GM10248 (cell line): ENCODE measurements around the gene TPTE.
"Not testable (repeated sequence)": the region's sequence is repeated elsewhere in the genome, so short reads cannot be mapped to it uniquely, and the experiment has no call there.

Experiments
- CTCF ChIA-PET: fragments of 300-600 bp; sonication (Branson Sonifier 250); formaldehyde crosslinking; extraction: SDS; loops from one replicate; lab custom pipeline; 2021; ENCODE audit warnings: antibody characterized with exemption; lab: Yijun Ruan, JAX
- POLR2A ChIA-PET: fragments of 350-650 bp; sonication (Branson Sonifier 250); formaldehyde crosslinking; extraction: SDS; loops from one replicate; lab custom pipeline; 2020; ENCODE audit warnings: antibody characterized with exemption; lab: Yijun Ruan, JAX
- DNase-seq: peaks from one replicate; pipeline ENCODE4 v3.0.0; 2012; ENCODE audit errors: extremely low spot score
- CTCF ChIP-seq: IDR thresholded peaks from 2 replicates; pipeline ENCODE4 v1.5.1; 2012; ENCODE audit warnings: mild to moderate bottlenecking, low read depth; ENCODE audit errors: extremely low read depth, missing control alignments, control extremely low read depth

The TPTE gene

GRCh38 chr21:10574531-10575310, 53.3 kb downstream of the TPTE start:
- CTCF ChIA-PET, POLR2A ChIA-PET, DNase-seq: not testable (repeated sequence)

- CTCF ChIA-PET, result no interaction called here
- POLR2A ChIA-PET, result no interaction called here
- no peak for TF ChIP-seq CTCF
- DNase-seq, result no peak
Measured at GRCh38 chr21:10575311-10575667, 53.9 kb downstream of the TPTE start.

- DNase-seq, CTCF ChIA-PET, POLR2A ChIA-PET: not testable (repeated sequence)
Measured at GRCh38 chr21:10578910-10579309, 57.5 kb downstream of the TPTE start.

DNA sequence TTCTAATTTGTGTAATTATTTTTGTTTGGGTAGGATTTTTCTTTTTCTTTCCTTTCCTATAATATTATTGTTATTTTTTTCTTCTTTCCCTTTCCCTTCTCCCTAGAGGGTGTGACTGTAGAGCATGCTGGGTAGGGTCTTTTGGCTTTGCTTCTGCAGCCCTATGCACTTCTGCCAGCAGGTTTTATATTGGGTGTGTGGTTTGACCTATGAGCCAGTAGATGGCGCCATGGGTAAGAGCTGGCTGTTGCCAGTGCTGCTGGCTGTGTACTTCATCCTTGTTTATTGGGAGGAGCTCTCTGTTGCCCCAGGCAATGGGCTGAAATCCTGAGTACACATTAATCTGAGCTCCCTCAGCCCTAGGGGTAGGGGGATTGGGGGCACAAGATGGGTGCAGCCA, 67.7 kb downstream of the TPTE start:
- DNase-seq, POLR2A ChIA-PET, CTCF ChIA-PET: not testable (repeated sequence)

DNA sequence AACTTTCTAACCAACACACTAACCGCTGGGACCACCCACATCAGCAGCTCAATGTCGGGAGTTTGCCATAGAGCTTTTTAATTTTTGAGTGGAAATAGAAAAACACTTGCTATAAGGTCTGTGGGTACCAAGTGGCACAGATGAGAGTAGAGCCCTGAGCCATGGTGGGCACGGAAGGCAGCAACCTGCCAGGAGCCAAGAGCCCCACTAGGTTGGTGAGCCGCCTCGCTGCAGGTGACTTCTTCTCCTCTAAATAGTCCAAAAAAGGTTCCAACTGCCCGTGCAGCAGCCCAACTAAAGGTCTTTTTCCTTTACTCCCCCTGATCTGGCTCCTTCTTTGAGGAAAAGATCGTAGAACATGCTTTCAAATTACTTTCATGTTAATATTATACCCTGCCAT, 85.7 kb downstream of the TPTE start:
- DNase-seq, POLR2A ChIA-PET, CTCF ChIA-PET: not testable (repeated sequence)

- DNase-seq, CTCF ChIA-PET, POLR2A ChIA-PET: not testable (repeated sequence)
Measured at GRCh38 chr21:10614285-10614684, 92.9 kb downstream of the TPTE start.

- POLR2A ChIA-PET, CTCF ChIA-PET, DNase-seq: not testable (repeated sequence)
Measured at GRCh38 chr21:10616061-10616460, 94.7 kb downstream of the TPTE start.

DNA sequence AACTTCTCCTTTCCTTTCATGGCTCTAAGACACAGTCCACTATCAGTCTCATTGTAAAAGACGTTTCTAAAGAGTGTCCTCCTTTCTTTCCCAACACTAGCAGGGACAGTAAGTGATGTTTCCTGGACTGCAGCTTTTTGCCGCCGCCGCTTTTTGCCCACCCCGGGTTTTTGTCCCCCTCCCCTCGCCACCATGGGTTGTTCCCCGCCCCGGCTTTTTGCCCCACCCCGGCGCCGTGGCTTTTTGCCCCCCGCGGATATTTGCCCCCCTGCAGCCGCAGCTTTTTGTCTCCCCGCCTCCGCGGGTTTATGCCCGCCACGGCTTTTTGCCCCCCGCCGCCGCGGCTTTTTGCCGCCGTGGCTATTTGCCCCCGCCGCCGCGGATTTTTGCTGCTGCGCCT, 95.2 kb downstream of the TPTE start:
- ChIA-PET POLR2A (no interaction called here), CTCF (no interaction called here)
- no peak for TF ChIP-seq CTCF
- no peak for DNase-seq

GRCh38 chr21:10617133-10617752, 95.9 kb downstream of the TPTE start:
- CTCF ChIA-PET, POLR2A ChIA-PET, DNase-seq: not testable (repeated sequence)

DNA sequence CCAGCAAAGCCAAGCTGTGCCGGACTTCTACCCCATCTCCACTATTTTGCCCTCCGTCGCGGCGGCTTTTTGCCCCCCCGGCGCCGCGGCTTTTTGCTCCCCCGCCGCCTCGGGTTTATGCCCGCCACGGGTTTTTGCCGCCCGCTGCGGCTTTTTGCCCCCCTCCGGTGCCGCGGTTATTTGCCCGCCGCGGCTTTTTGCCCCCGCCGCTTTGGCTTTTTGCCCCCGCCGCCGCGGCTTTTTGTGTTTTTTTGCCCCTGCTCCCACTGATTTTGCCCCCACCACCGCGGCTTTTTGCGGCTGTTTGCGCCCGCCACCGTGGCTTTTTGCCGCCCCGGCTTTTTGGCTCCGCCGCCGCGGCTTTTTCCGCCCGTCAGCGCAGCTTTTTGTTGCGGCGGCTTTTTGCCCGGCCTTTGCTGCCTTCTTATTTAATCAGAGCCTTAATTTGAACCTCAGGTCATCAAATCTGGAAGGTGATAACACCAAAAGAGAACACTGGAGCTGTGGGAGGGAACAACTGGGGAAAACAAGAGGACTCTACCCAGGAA, 106.0 kb downstream of the TPTE start:
- CTCF ChIA-PET, result no interaction called here

GRCh38 chr21:10629239-10629638, 107.9 kb downstream of the TPTE start:
- DNase-seq, CTCF ChIA-PET, POLR2A ChIA-PET: not testable (repeated sequence)

More for the DNA sequence above, 106.0 kb downstream of the TPTE start:
- TF ChIP-seq CTCF, result no peak
- POLR2A ChIA-PET, result no interaction called here
- DNase-seq, result no peak

- CTCF ChIA-PET, result not testable (repeated sequence)
Measured at GRCh38 chr21:10630829-10631228, 109.4 kb downstream of the TPTE start.

GRCh38 chr21:10631316-10631715, 109.9 kb downstream of the TPTE start:
- CTCF ChIA-PET, DNase-seq, POLR2A ChIA-PET: not testable (repeated sequence)

More at GRCh38 chr21:10630829-10631228, 109.4 kb downstream of the TPTE start:
- DNase-seq, POLR2A ChIA-PET: not testable (repeated sequence)

DNA sequence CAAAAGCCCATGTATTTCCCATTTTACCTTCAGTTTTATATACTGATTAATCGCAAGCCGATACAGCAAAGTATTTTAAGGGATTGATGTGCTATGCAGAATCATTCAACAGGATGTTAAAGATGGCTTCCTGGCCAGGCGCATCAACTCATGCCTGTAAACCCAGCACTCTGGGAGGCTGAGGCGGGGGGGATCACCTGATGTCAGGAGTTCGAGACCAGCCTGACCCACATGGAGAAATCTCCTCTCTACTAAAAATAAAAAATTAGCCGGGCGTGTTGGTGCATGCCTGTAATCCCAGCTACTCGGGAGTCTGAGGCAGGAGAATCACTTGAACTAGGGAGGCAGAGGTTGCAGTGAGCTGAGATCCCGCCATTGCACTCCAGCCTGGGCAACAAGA, 116.8 kb downstream of the TPTE start:
- CTCF ChIA-PET, POLR2A ChIA-PET, DNase-seq: not testable (repeated sequence)
